Fibroblast of lung (primary cell): Measurements from ENCODE around the gene WNT7B. TPM values are rescaled to one million over a fixed set of nuclear protein-coding genes. Genes with fewer than 3 reads are reported as not detected.

Experiments
- DNase-seq, 2 donors: peaks; one replicate each; pipeline versions ENCODE4 v3.0.0 to v3.0.0-alpha.2; 2010; ENCODE audit warnings: low read depth in 2 of 2
- H2AFZ ChIP-seq: 2 replicates; pipeline ENCODE4 v1.5.1; 2012; ENCODE audit warnings: low read length, control low read depth, inconsistent platforms
- H3K27ac ChIP-seq: 2 replicates; pipeline ENCODE4 v1.5.1; 2011; ENCODE audit warnings: low read length, control low read depth; ENCODE audit not compliant: insufficient read depth
- H3K27me3 ChIP-seq: 2 replicates; pipeline ENCODE4 v1.5.1; 2011; ENCODE audit warnings: mild to moderate bottlenecking, low read length; ENCODE audit not compliant: control insufficient read depth, insufficient read depth
- H3K36me3 ChIP-seq: 2 replicates; pipeline ENCODE4 v1.5.1; 2011; ENCODE audit warnings: low read length; ENCODE audit not compliant: control insufficient read depth, insufficient read depth
- H3K4me1 ChIP-seq: 2 replicates; pipeline ENCODE4 v1.5.1; 2011; ENCODE audit warnings: low read length; ENCODE audit not compliant: control insufficient read depth, insufficient read depth; ENCODE audit errors: extremely low read depth
- H3K4me2 ChIP-seq: 2 replicates; pipeline ENCODE4 v1.5.1; 2011; ENCODE audit warnings: low read length, control low read depth; ENCODE audit not compliant: insufficient read depth; ENCODE audit errors: extremely low read depth
- H3K4me3 ChIP-seq, 4 experiments: fragments of 200-600 bp in 1 of 4; sonication (generic) in 1 of 4; replicated peaks in 1 of 4; 2 replicates each; pipeline ENCODE4 v1.5.1; 2011 to 2016; ENCODE audit warnings: low read length in 4 of 4, low read depth in 3 of 4, mild to moderate bottlenecking in 3 of 4, control low read depth in 2 of 4, inconsistent platforms in 1 of 4, mixed read lengths in 1 of 4; ENCODE audit not compliant: insufficient read depth in 1 of 4; ENCODE audit errors: control extremely low read depth in 1 of 4
- H3K79me2 ChIP-seq: 2 replicates; pipeline ENCODE4 v1.5.1; 2012; ENCODE audit warnings: mild to moderate bottlenecking, low read length, inconsistent platforms; ENCODE audit not compliant: control insufficient read depth, insufficient read depth
- H3K9ac ChIP-seq: 2 replicates; pipeline ENCODE4 v1.5.1; 2011; ENCODE audit warnings: mild to moderate bottlenecking, low read length, control low read depth; ENCODE audit not compliant: insufficient read depth
- H3K9me3 ChIP-seq: 2 replicates; pipeline ENCODE4 v1.5.1; 2012; ENCODE audit warnings: low read depth, low read length; ENCODE audit not compliant: control insufficient read depth, insufficient read depth
- H4K20me1 ChIP-seq: 2 replicates; pipeline ENCODE4 v1.5.1; 2011; ENCODE audit warnings: low read length; ENCODE audit not compliant: control insufficient read depth, insufficient read depth; ENCODE audit errors: extremely low read depth
- CTCF ChIP-seq, 2 donors: IDR thresholded peaks in 1 of 2; conservative IDR thresholded peaks in 1 of 2; 1 replicate in 1 of 2; 2 replicates in 1 of 2; pipeline ENCODE4 v1.5.1; 2011 to 2012; ENCODE audit warnings: low read length in 2 of 2, control low read depth in 1 of 2, inconsistent platforms in 1 of 2, low read depth in 1 of 2, mild to moderate bottlenecking in 1 of 2
- EZH2 ChIP-seq: IDR thresholded peaks from 2 replicates; pipeline ENCODE4 v1.5.1; 2012; ENCODE audit warnings: low read length, control low read depth, mild to moderate bottlenecking; ENCODE audit errors: missing control alignments
- polyA plus RNA-seq, 2 donors: library from polyadenylated mRNA; depleted of rRNA in 1 of 2; stranded (reverse) in 1 of 2; unstranded in 1 of 2; fragments of >200 nt; gene quantifications; 2 replicates each; pipeline ENCODE4 v1.2.1, GENCODE V29; 2011 to 2012; ENCODE audit warnings: missing spikeins in 1 of 2
- total RNA-seq: library from RNA; depleted of rRNA; stranded (reverse); fragments of >200 nt; gene quantifications from 2 replicates; pipeline ENCODE4 v1.2.1, GENCODE V29; 2014

Gene WNT7B
- total and polyA plus RNA-seq, 2 donors (not counting 1 experiment from before 2014, with no cell fraction given), result 0.17 TPM; not detected in 1

- no peaks in the 10 kb centered on the region for H3K79me2 ChIP-seq
- DNase-seq, result no peak
- no peaks in the 10 kb centered on the region for H3K27me3 ChIP-seq
- no peak overlapping the region for H3K4me3 ChIP-seq
- no peak overlapping the region for H3K27ac ChIP-seq
- TF ChIP-seq CTCF (conservative IDR thresholded peaks at IDR 0.05 in 1 of 2, IDR thresholded peaks at IDR 0.05 in 1 of 2; ENCODE audit: low read depth in 1 of 2, low read length in 2 of 2) (no peak), EZH2 (no peak)
- H3K9ac ChIP-seq, result no peak overlapping the region
- no peaks in the 10 kb centered on the region for H3K36me3 ChIP-seq
- no peak overlapping the region for H3K4me2 ChIP-seq
- no peak overlapping the region for H2AFZ ChIP-seq
- no peaks in the 10 kb centered on the region for H4K20me1 ChIP-seq
- no peaks in the 10 kb centered on the region for H3K4me1 ChIP-seq
- no peaks in the 10 kb centered on the region for H3K9me3 ChIP-seq
Observed at GRCh38 chr22:45962434-45962718, 14.6 kb downstream of the WNT7B start.

GRCh38 chr22:45961679-45962433, 15.1 kb downstream of the WNT7B start:
- Histone ChIP-seq H3K4me3 (no peak overlapping the region), H3K9ac (no peak overlapping the region), H3K27ac (no peak overlapping the region), H3K9me3 (no peaks in the 10 kb centered on the region), H4K20me1 (no peaks in the 10 kb centered on the region), H2AFZ (no peak overlapping the region), H3K36me3 (no peaks in the 10 kb centered on the region), H3K27me3 (no peaks in the 10 kb centered on the region), H3K79me2 (no peaks in the 10 kb centered on the region), H3K4me1 (no peaks in the 10 kb centered on the region), H3K4me2 (no peak overlapping the region)
- DNase-seq, result no peak
- TF ChIP-seq CTCF (conservative IDR thresholded peaks at IDR 0.05 in 1 of 2, IDR thresholded peaks at IDR 0.05 in 1 of 2; ENCODE audit: low read depth in 1 of 2, low read length in 2 of 2), result no peak
- TF ChIP-seq EZH2, result no peak

GRCh38 chr22:45960477-45961386, 16.2 kb downstream of the WNT7B start:
- DNase-seq, result peak in 1 of 2 donors; percentile 48
- H3K9me3 ChIP-seq, result no peaks in the 10 kb centered on the region
- no peaks in the 10 kb centered on the region for H4K20me1 ChIP-seq
- no peaks in the 10 kb centered on the region for H3K36me3 ChIP-seq
- no peak overlapping the region for H3K27ac ChIP-seq
- no peak overlapping the region for H3K4me2 ChIP-seq
- TF ChIP-seq CTCF (conservative IDR thresholded peaks at IDR 0.05 in 1 of 2, IDR thresholded peaks at IDR 0.05 in 1 of 2; ENCODE audit: low read depth in 1 of 2, low read length in 2 of 2) (no peak), EZH2 (no peak)
- no peak overlapping the region for H2AFZ ChIP-seq
- H3K9ac ChIP-seq, result no peak overlapping the region
- H3K27me3 ChIP-seq, result peaks cover 7% of the 10 kb centered on the region
- no peaks in the 10 kb centered on the region for H3K4me1 ChIP-seq
- no peaks in the 10 kb centered on the region for H3K79me2 ChIP-seq
- no peak overlapping the region for H3K4me3 ChIP-seq
